DMS 273 treated with DMSO at 0.1 percent for 48 hours (cell line): Measurements from ENCODE around the gene ADGRD1.

ENCODE experiments used
- DNase-seq: peaks from one replicate; lab custom pipeline; 2025; lab: John Stamatoyannopoulos, UW

The ADGRD1 gene

GRCh38 chr12:131137009-131137835 lies 183.5 kb downstream of the ADGRD1 start:
- no peak for DNase-seq

GRCh38 chr12:131137836-131138637 lies 184.3 kb downstream of the ADGRD1 start:
- no peak for DNase-seq

GRCh38 chr12:131138638-131139362 lies 185.1 kb downstream of the ADGRD1 start:
- no peak for DNase-seq

GRCh38 chr12:131139363-131140068 lies 185.8 kb downstream of the ADGRD1 start:
- DNase-seq = no peak

- DNase-seq = no peak
Measured at GRCh38 chr12:131140069-131140435, 186.3 kb downstream of the ADGRD1 start.

GRCh38 chr12:131140697-131141096 lies 187.0 kb downstream of the ADGRD1 start:
- no peak for DNase-seq

GRCh38 chr12:131141514-131141913 lies 187.8 kb downstream of the ADGRD1 start:
- DNase-seq = no peak

- DNase-seq = no peak
Measured at GRCh38 chr12:131142891-131143657, 189.4 kb downstream of the ADGRD1 start.

GRCh38 chr12:131146173-131146675 lies 192.5 kb downstream of the ADGRD1 start:
- no peak for DNase-seq

GRCh38 chr12:131147293-131147692 lies 193.6 kb downstream of the ADGRD1 start:
- no peak for DNase-seq

GRCh38 chr12:131147894-131148293 lies 194.2 kb downstream of the ADGRD1 start:
- DNase-seq = no peak

- no peak for DNase-seq
Measured at GRCh38 chr12:131151558-131152345, 198.0 kb downstream of the ADGRD1 start.

- no peak for DNase-seq
Measured at GRCh38 chr12:131152587-131152986, 198.9 kb downstream of the ADGRD1 start.

GRCh38 chr12:131153016-131153415 lies 199.3 kb downstream of the ADGRD1 start:
- no peak for DNase-seq

- DNase-seq = no peak
Measured at GRCh38 chr12:131153956-131154355, 200.2 kb downstream of the ADGRD1 start.

- DNase-seq = no peak
Measured at GRCh38 chr12:131155131-131155530, 201.4 kb downstream of the ADGRD1 start.

GRCh38 chr12:131157743-131158142 lies 204.0 kb downstream of the ADGRD1 start:
- DNase-seq = no peak

- DNase-seq = no peak
Measured at GRCh38 chr12:131159660-131160059, 206.0 kb downstream of the ADGRD1 start.

GRCh38 chr12:131162113-131162512 lies 208.4 kb downstream of the ADGRD1 start:
- no peak for DNase-seq

GRCh38 chr12:131163189-131163738 lies 209.6 kb downstream of the ADGRD1 start:
- DNase-seq = no peak
